HG03558 (cell line): ENCODE results near the gene UNK.
"Not testable (repeated sequence)": the region's sequence is repeated elsewhere in the genome, so short reads cannot be mapped to it uniquely, and the experiment has no call there.

Source experiments
- ATAC-seq: cut with Tn5 transposase; IDR thresholded peaks from one replicate; pipeline ENCODE4 v1.9.1; 2021; ENCODE audit warnings: moderate number of reproducible peaks; ENCODE audit not compliant: unreplicated experiment; ENCODE audit errors: extremely low read depth

Gene UNK

DNA sequence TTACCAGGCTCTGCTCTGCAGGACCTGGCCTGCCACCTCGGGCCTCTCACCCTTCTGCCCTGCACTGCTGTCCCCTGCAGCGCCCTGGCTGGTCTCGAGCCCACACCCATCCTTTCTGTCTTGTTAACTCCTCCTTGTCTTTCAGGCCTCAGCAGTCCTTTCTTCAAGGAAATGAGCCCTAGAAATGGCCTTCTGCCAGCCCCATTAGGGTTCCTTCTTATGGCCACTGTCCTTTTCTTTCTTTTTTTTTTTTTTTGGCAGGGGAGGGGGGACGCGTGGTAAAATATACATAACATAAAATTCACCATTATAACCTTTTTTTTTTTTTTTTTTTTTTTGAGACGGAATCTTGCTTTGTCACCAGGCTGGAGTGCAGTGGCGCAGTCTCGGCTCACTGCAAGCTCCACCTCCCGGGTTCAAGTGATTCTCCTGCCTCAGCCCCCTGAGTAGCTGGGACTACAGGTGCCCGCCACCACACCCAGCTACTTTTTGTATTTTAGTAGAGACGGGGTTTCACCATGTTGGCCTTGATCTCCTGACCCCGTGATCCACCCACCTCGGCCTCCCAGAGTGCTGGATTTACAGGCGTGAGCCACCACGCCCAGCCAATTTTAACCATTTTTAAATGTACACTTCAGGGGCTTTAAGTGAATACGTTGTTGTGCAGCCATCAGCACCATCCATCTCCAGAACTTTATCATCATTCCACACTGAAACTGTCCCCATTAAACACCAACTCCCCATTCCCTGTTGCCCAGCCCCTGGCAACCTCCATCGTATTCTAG, 81.0 kb downstream of the UNK start:
- not testable (repeated sequence) for ATAC-seq

- ATAC-seq: not testable (repeated sequence)
Measured at GRCh38 chr17:75868730-75869281, 84.2 kb downstream of the UNK start.

GRCh38 chr17:75869282-75870141, 84.9 kb downstream of the UNK start:
- no peak for ATAC-seq

DNA sequence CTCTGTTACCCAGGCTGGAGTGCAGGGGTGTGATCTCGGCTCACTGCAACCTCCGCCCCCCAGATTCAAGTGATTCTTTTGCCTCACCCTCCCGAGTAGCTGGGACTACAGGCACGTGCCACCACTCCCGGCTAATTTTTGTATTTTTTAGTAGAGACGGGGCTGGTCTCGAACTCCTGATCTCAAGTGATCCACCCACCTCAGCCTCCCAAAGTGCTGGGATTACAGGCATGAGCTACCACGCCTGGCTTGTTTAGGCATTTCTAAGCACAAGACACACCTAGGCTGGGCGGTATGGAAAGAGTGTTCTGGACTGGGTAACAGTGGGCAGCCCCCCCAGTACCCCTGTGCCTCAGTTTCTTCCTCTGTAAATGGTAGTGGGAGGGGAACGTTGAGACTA, 85.6 kb downstream of the UNK start:
- ATAC-seq: not testable (repeated sequence)

GRCh38 chr17:75872434-75873351, 88.1 kb downstream of the UNK start:
- no peak for ATAC-seq

GRCh38 chr17:75873587-75874322, 89.1 kb downstream of the UNK start:
- no peak for ATAC-seq

DNA sequence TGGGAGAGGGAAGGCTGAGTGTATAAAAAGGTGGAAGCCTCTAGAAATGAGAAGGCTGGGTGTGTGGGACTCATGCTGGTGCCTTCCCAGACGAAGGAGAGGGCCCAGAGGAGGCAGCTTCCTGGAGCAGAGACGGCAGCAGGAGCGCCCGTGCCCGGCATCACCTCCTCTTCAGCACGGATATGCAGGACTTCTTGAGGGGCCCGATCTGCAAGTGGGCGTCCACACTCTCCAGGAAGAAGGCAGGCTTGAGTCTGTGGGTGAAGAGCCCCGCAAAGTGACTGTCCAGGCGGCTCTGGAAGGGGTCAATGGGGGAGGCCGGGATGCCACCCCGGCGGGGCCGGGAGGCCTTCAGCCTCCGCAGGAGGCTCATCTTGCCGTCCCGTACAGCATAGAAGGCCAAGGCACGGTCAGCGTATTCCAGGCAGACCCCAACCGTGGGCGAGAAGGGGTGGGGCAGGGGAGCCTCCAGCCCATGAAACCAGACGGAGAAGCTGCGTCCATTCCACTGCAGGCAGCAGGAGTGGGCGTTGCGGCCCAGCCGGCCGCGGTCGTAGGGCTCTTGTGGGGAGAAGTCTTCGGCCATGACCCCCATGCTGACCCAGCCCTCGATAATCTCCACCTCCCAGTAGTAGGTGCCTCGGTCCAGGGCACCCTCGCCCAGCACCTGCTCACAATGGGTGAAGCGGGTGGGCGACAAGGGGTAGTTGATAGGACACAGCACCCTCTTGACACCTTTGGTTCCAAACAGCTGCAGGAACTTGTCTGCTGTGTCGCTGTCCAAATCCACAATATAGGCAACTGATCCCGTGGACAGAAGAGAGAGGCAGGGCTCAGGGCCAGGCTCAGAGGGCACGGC, 89.9 kb downstream of the UNK start:
- no peak for ATAC-seq
